Activated CD4-positive, alpha-beta T cell treated with anti-CD3 and anti-CD28 coated beads for 36 hours (primary cell): ENCODE data around the gene MBNL2. TPM values are rescaled to one million over a fixed set of nuclear protein-coding genes. Genes with fewer than 3 reads are reported as not detected.

Experiments used
- ATAC-seq: fragments of 200-7000 bp; cut with Tn5 transposase; one replicate; pipeline ENCODE4 v1.10.0; 2021; ENCODE audit warnings: mild to moderate bottlenecking, moderate library complexity
- CTCF ChIA-PET: fragments of 350-600 bp; sonication (Branson Sonifier 250); formaldehyde crosslinking; loops from one replicate; lab custom pipeline; 2021; ENCODE audit warnings: antibody characterized with exemption; lab: Charles Lee
- POLR2A ChIA-PET: fragments of 350-600 bp; sonication (Branson Sonifier 250); formaldehyde crosslinking; loops from one replicate; lab custom pipeline; 2021; ENCODE audit warnings: antibody characterized with exemption, inconsistent platforms; lab: Charles Lee
- DNase-seq: peaks from one replicate; pipeline ENCODE4 v3.0.0-alpha.2; 2020
- H3K27ac Mint-ChIP-seq: one replicate; pipeline ENCODE4 v1.8.0; 2021; ENCODE audit warnings: mixed read lengths
- H3K27me3 Mint-ChIP-seq: one replicate; pipeline ENCODE4 v1.8.0; 2021; ENCODE audit warnings: mixed read lengths
- H3K36me3 Mint-ChIP-seq: one replicate; pipeline ENCODE4 v1.8.0; 2021; ENCODE audit warnings: low read depth, mixed read lengths
- H3K4me1 Mint-ChIP-seq: one replicate; pipeline ENCODE4 v1.8.0; 2021; ENCODE audit warnings: mixed read lengths
- H3K4me3 Mint-ChIP-seq: one replicate; pipeline ENCODE4 v1.8.0; 2021; ENCODE audit warnings: mild to moderate bottlenecking, moderate library complexity, mixed read lengths
- H3K9me3 Mint-ChIP-seq: one replicate; pipeline ENCODE4 v1.8.0; 2021; ENCODE audit warnings: low read depth, mixed read lengths
- intact Hi-C, 2 experiments: fragments of 100-400 bp; cut with DNase I in 1 of 2; cut with micrococcal nuclease in 1 of 2; formaldehyde crosslinking; loops; one replicate each; pipeline versions ENCODE4 v1.14.2 to v1.15.1; 2022 to 2024; cut with DNase I, micrococcal nuclease
- total RNA-seq, 2 experiments: library from RNA; stranded (reverse); gene quantifications; one replicate each; pipeline ENCODE4 v1.2.3, GENCODE V29; 2021

MBNL2 gene
- total RNA-seq, 2 experiments from 2014 or later: 16.7 to 24.5 TPM

- no peaks in the 10 kb centered on the region for H3K27me3 Mint-ChIP-seq
- intact Hi-C loops: loop anchor here (1.0 to 5.0 kb wide), 3 partner anchors 70 to 102 kb away; no protein-coding TSS in a partner anchor
- CTCF ChIA-PET: interaction anchor here (0.6 to 3.6 kb wide), 5 partner anchors 11 to 405 kb away, joined by 3 to 26 read pairs (median 4); partner anchors contain the start of gene MBNL2
- DNase-seq (no peak), ATAC-seq (no peak)
- POLR2A ChIA-PET: no interaction called here
- H3K27ac Mint-ChIP-seq: no peak overlapping the region
- peaks cover 48% of the 10 kb centered on the region for H3K4me1 Mint-ChIP-seq
- no peaks in the 10 kb centered on the region for H3K9me3 Mint-ChIP-seq
- no peak overlapping the region for H3K4me3 Mint-ChIP-seq
- no peaks in the 10 kb centered on the region for H3K36me3 Mint-ChIP-seq
Observed at GRCh38 chr13:97212004-97212403, 10.1 kb upstream of the MBNL2 start.

- Mint-ChIP-seq H3K36me3 (no peaks in the 10 kb centered on the region), H3K4me3 (no peak overlapping the region), H3K27me3 (no peaks in the 10 kb centered on the region), H3K27ac (no peak overlapping the region), H3K9me3 (no peaks in the 10 kb centered on the region), H3K4me1 (peaks cover 48% of the 10 kb centered on the region)
- POLR2A ChIA-PET: no interaction called here
- intact Hi-C loops: loop anchor here (1.0 to 5.0 kb wide), 3 partner anchors 70 to 102 kb away; no protein-coding TSS in a partner anchor
- DNase-seq: no peak
- ATAC-seq: peak; percentile 30
- CTCF ChIA-PET: interaction anchor here (0.9 to 3.6 kb wide), 4 partner anchors 10 to 132 kb away, joined by 3 to 26 read pairs (median 6); partner anchors contain the start of gene MBNL2
Observed at GRCh38 chr13:97212601-97213040, 9.5 kb upstream of the MBNL2 start.

- peaks cover 43% of the 10 kb centered on the region for H3K4me1 Mint-ChIP-seq
- ChIA-PET CTCF (interaction anchor here (0.7 kb wide), 1 partner anchor 197 kb away, joined by 3 read pairs; no protein-coding TSS in a partner anchor), POLR2A (interaction anchor here (1.1 kb wide), 1 partner anchor 11 kb away, joined by 3 read pairs; no protein-coding TSS in a partner anchor)
- H3K27me3 Mint-ChIP-seq: no peaks in the 10 kb centered on the region
- H3K4me3 Mint-ChIP-seq: no peak overlapping the region
- intact Hi-C loops: loop anchor here (5.0 kb wide), 2 partner anchors 73 to 103 kb away; no protein-coding TSS in a partner anchor
- ATAC-seq (no peak), DNase-seq (no peak)
- no peaks in the 10 kb centered on the region for H3K36me3 Mint-ChIP-seq
- H3K9me3 Mint-ChIP-seq: no peaks in the 10 kb centered on the region
- no peak overlapping the region for H3K27ac Mint-ChIP-seq
Observed at GRCh38 chr13:97214921-97215320, 7.2 kb upstream of the MBNL2 start.

- CTCF ChIA-PET: interaction anchor here (0.7 kb wide), 1 partner anchor 197 kb away, joined by 3 read pairs; no protein-coding TSS in a partner anchor
- H3K4me3 Mint-ChIP-seq: no peak overlapping the region
- no peaks in the 10 kb centered on the region for H3K27me3 Mint-ChIP-seq
- H3K27ac Mint-ChIP-seq: no peak overlapping the region
- peaks cover 39% of the 10 kb centered on the region for H3K4me1 Mint-ChIP-seq
- ATAC-seq (peak; percentile 55), DNase-seq (no peak)
- H3K36me3 Mint-ChIP-seq: no peaks in the 10 kb centered on the region
- intact Hi-C loops: no loop called here
- POLR2A ChIA-PET: interaction anchor here (1.1 kb wide), 1 partner anchor 10 kb away, joined by 3 read pairs; no protein-coding TSS in a partner anchor
- H3K9me3 Mint-ChIP-seq: no peaks in the 10 kb centered on the region
Observed at GRCh38 chr13:97215325-97215724, 6.8 kb upstream of the MBNL2 start.

- CTCF ChIA-PET: interaction anchor here (1.6 kb wide), 1 partner anchor 14 kb away, joined by 3 read pairs; no protein-coding TSS in a partner anchor
- no peak overlapping the region for H3K4me3 Mint-ChIP-seq
Observed at GRCh38 chr13:97219226-97219625, 2.9 kb upstream of the MBNL2 start.

GRCh38 chr13:97220151-97220900 lies 1.8 kb upstream of the MBNL2 start:
- Mint-ChIP-seq H3K4me3 (no peak overlapping the region), H3K4me1 (peaks cover 22% of the 10 kb centered on the region), H3K9me3 (no peaks in the 10 kb centered on the region), H3K36me3 (no peaks in the 10 kb centered on the region), H3K27ac (peak overlapping the region; percentile 15), H3K27me3 (no peaks in the 10 kb centered on the region)
- intact Hi-C loops: loop anchor here (5.0 to 10.0 kb wide), 4 partner anchors 122 to 1354 kb away; partner anchors contain the start of gene STK24 (in 1 of the 2)
- DNase-seq: no peak
- POLR2A ChIA-PET: interaction anchor here (0.6 kb wide), 1 partner anchor 91 kb away, joined by 3 read pairs; no protein-coding TSS in a partner anchor
- ATAC-seq: no peak
- CTCF ChIA-PET: interaction anchor here (0.6 to 1.6 kb wide), 4 partner anchors 15 to 114 kb away, joined by 3 to 4 read pairs (median 3); no protein-coding TSS in a partner anchor

More at GRCh38 chr13:97219226-97219625, 2.9 kb upstream of the MBNL2 start:
- Mint-ChIP-seq H3K9me3 (no peaks in the 10 kb centered on the region), H3K27ac (no peak overlapping the region), H3K4me1 (peaks cover 25% of the 10 kb centered on the region), H3K27me3 (no peaks in the 10 kb centered on the region), H3K36me3 (no peaks in the 10 kb centered on the region)
- DNase-seq: no peak
- intact Hi-C loops: no loop called here
- ATAC-seq: no peak
- POLR2A ChIA-PET: interaction anchor here (0.6 kb wide), 1 partner anchor 214 kb away, joined by 3 read pairs; no protein-coding TSS in a partner anchor

GRCh38 chr13:97221046-97221445 lies 1.1 kb upstream of the MBNL2 start:
- ATAC-seq (no peak), DNase-seq (no peak)
- Mint-ChIP-seq H3K36me3 (no peaks in the 10 kb centered on the region), H3K9me3 (no peaks in the 10 kb centered on the region), H3K4me3 (no peak overlapping the region), H3K27me3 (no peaks in the 10 kb centered on the region), H3K4me1 (peaks cover 23% of the 10 kb centered on the region), H3K27ac (no peak overlapping the region)
- intact Hi-C loops: loop anchor here (5.0 to 10.0 kb wide), 4 partner anchors 121 to 1354 kb away; partner anchors contain the start of gene STK24 (in 1 of the 2)
- CTCF ChIA-PET: no interaction called here
- POLR2A ChIA-PET: no interaction called here

GRCh38 chr13:97221466-97221865 lies 667 bp upstream of the MBNL2 start:
- H3K27me3 Mint-ChIP-seq: no peaks in the 10 kb centered on the region
- peaks cover 26% of the 10 kb centered on the region for H3K4me1 Mint-ChIP-seq
- H3K36me3 Mint-ChIP-seq: no peaks in the 10 kb centered on the region
- DNase-seq (no peak), ATAC-seq (no peak)
- no peaks in the 10 kb centered on the region for H3K9me3 Mint-ChIP-seq
- ChIA-PET CTCF (interaction anchor here (0.5 to 2.5 kb wide), 8 partner anchors 9 to 138 kb away, joined by 3 to 26 read pairs (median 3); no protein-coding TSS in a partner anchor), POLR2A (interaction anchor here (0.5 to 0.8 kb wide), 4 partner anchors 55 to 282 kb away, joined by 3 to 4 read pairs (median 4); no protein-coding TSS in a partner anchor)
- intact Hi-C loops: loop anchor here (5.0 to 10.0 kb wide), 4 partner anchors 121 to 1353 kb away; partner anchors contain the start of gene STK24 (in 1 of the 2)
- peak overlapping the region; percentile 95 for H3K27ac Mint-ChIP-seq
- peak overlapping the region; percentile 80 for H3K4me3 Mint-ChIP-seq

- POLR2A ChIA-PET: interaction anchor here (0.8 kb wide), 1 partner anchor 68 kb away, joined by 3 read pairs; no protein-coding TSS in a partner anchor
- H3K9me3 Mint-ChIP-seq: no peaks in the 10 kb centered on the region
- ATAC-seq (no peak), DNase-seq (no peak)
- CTCF ChIA-PET: interaction anchor here (0.6 to 4.5 kb wide), 11 partner anchors 9 to 205 kb away, joined by 3 to 29 read pairs (median 4); no protein-coding TSS in a partner anchor
- H3K27me3 Mint-ChIP-seq: no peaks in the 10 kb centered on the region
- peaks cover 41% of the 10 kb centered on the region for H3K4me1 Mint-ChIP-seq
- H3K27ac Mint-ChIP-seq: peak overlapping the region; percentile 95
- H3K4me3 Mint-ChIP-seq: peak overlapping the region; percentile 80
- intact Hi-C loops: loop anchor here (1.0 to 10.0 kb wide), 7 partner anchors 34 to 1352 kb away; partner anchors contain the start of gene STK24 (in 1 of the 2)
- no peaks in the 10 kb centered on the region for H3K36me3 Mint-ChIP-seq
Observed at GRCh38 chr13:97223037-97223710, 1.0 kb downstream of the MBNL2 start.

- Mint-ChIP-seq H3K9me3 (no peaks in the 10 kb centered on the region), H3K36me3 (no peaks in the 10 kb centered on the region), H3K27ac (peak overlapping the region; percentile 95), H3K27me3 (no peaks in the 10 kb centered on the region), H3K4me3 (peak overlapping the region; percentile 80), H3K4me1 (peaks cover 41% of the 10 kb centered on the region)
- intact Hi-C loops: loop anchor here (1.0 to 10.0 kb wide), 8 partner anchors 33 to 1351 kb away; partner anchors contain the start of gene STK24 (in 1 of the 2)
- peak; percentile 37 for DNase-seq
- ChIA-PET POLR2A (no interaction called here), CTCF (interaction anchor here (0.7 to 4.5 kb wide), 12 partner anchors 8 to 205 kb away, joined by 3 to 29 read pairs (median 4); no protein-coding TSS in a partner anchor)
- no peak for ATAC-seq
Observed at GRCh38 chr13:97223711-97224541, 1.8 kb downstream of the MBNL2 start.
